GM12891 (cell line): ENCODE results near the gene NDOR1.

ENCODE experiments used
- DNase-seq: peaks from one replicate; pipeline ENCODE4 v3.0.0; 2011; ENCODE audit warnings: low spot score; ENCODE audit not compliant: insufficient read length
- FAIRE-seq: peaks from 2 replicates; lab custom pipeline; 2011; peaks lifted over from hg19 to GRCh38; lab: Jason Lieb, UNC
- PAX5 ChIP-seq: IDR thresholded peaks from 2 replicates; pipeline ENCODE4 v1.6.1; 2011; ENCODE audit warnings: low read length, moderate library complexity, mild to moderate bottlenecking; ENCODE audit not compliant: insufficient read depth, severe bottlenecking
- POLR2A ChIP-seq: IDR thresholded peaks from 2 replicates; pipeline ENCODE4 v1.6.1; 2011; ENCODE audit warnings: low read depth, low read length, control low read depth
- POLR2AphosphoS5 ChIP-seq: IDR thresholded peaks from 2 replicates; pipeline ENCODE4 v1.6.1; 2011; ENCODE audit warnings: low read depth, low read length, control low read depth
- POU2F2 ChIP-seq: IDR thresholded peaks from 2 replicates; pipeline ENCODE4 v1.6.1; 2011; ENCODE audit warnings: low read depth, mild to moderate bottlenecking, control low read depth, low read length, moderate library complexity
- SPI1 ChIP-seq: IDR thresholded peaks from 2 replicates; pipeline ENCODE4 v1.6.1; 2011; ENCODE audit warnings: low read depth, low read length, control low read depth
- TAF1 ChIP-seq: IDR thresholded peaks from 2 replicates; pipeline ENCODE4 v1.6.1; 2011; ENCODE audit warnings: low read depth, low read length, control low read depth

NDOR1 gene

DNA sequence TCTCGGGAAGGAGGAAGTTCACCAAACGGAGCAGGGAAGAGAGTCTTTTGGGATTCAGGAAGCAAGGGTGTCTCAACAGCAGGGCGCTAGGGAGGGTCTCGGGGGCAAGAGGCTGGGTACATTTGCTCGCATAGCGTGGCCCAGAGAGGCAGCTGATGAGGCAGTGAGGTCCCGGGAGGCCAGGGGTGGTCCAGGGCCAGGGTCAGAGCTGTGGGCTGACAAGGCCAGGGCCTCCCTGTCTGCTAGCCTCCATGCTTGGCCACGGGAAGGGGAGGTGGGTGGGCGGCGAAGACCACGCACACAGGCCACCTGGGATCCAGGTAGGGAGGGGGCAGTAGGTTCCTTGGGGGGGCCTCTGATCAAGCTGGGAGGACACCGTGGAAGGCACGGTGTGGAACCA lies 6.0 kb downstream of the NDOR1 start:
- no peak for DNase-seq
- TF ChIP-seq POU2F2: no peak
- no peak for TF ChIP-seq PAX5
- no peak for TF ChIP-seq TAF1
- no peak for FAIRE-seq

DNA sequence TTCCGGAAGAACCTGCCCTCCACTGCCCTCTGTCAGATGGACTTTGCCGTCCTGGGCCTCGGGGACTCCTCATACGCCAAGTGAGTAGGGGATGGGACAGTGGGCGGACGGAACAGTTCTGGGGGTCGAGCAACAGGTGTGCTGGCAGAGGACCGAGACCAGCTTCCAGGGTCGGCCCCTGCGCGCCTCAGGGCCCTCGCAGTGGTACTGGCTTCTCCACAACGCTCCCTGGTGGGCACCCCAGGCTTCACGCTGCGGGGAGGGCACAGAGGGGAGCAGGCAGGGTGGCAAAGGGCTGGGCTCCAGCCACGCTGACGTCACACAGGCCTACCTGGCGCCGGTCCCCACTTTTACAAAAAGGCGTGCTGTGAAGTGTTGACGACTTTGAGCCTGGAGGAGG lies 7.0 kb downstream of the NDOR1 start:
- DNase-seq (no peak), FAIRE-seq (no peak)
- TF ChIP-seq SPI1: no peak
- no peak for TF ChIP-seq PAX5
- no peak for TF ChIP-seq POU2F2
- no peak for TF ChIP-seq POLR2AphosphoS5

DNA sequence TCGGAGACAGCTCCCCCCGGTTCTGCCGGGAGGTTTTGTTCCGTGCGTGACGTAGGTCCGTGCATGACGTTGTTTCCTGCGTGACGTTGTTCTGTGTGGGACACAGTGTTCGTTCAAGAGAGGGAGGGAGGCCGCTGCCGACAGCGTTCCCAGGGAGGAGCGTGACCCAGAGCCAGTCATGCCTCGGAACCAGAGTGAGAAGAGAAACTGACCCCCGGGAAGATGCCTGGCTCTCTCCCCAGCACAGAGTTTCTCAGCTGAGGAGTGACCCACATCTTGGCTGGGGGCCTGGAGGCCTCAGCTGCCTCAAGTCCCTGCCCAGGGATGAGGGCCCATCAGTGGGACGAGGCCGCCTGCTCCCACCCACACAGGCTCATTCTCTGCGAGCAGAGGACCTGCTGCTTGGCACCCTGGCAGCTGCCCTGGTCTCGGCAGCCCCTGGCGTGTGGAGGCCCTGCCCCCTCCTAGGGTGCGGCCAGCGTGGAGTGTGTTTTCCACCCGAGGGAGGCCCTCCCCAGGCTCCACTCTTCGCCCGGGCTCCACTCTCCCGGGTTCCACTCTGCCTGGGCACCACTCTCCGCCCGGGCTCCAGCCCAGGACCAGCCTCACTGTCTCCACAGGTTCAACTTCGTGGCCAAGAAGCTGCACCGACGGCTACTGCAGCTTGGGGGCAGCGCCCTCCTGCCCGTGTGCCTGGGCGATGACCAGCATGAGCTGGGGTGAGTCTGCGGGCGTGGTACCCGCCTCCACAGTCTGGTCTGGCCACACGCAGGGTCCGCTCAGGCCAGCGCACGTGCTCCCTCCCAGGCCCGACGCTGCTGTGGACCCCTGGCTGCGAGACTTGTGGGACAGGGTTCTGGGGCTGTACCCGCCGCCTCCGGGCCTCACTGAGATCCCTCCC lies 7.9 kb downstream of the NDOR1 start:
- no peak for DNase-seq
- no peak for FAIRE-seq
- TF ChIP-seq SPI1 (no peak), POLR2AphosphoS5 (no peak), TAF1 (no peak), POLR2A (no peak), POU2F2 (no peak), PAX5 (no peak)

DNA sequence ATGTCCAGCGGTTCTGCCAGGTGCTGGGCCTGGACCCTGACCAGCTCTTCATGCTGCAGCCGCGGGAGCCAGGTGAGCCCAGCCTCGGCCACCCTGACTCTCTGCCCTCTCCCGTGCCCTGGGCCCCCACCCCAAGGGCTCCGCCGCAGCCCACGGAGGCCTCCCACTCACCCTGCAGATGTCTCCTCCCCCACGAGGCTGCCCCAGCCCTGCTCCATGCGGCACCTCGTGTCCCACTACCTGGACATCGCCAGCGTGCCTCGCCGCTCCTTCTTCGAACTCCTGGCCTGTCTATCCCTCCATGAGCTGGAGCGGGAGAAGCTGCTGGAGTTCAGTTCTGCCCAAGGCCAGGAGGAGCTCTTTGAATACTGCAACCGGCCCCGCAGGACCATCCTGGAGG lies 9.1 kb downstream of the NDOR1 start:
- TF ChIP-seq POLR2AphosphoS5 (no peak), TAF1 (no peak), POLR2A (no peak), PAX5 (no peak), SPI1 (no peak), POU2F2 (no peak)
- DNase-seq: no peak
- no peak for FAIRE-seq

DNA sequence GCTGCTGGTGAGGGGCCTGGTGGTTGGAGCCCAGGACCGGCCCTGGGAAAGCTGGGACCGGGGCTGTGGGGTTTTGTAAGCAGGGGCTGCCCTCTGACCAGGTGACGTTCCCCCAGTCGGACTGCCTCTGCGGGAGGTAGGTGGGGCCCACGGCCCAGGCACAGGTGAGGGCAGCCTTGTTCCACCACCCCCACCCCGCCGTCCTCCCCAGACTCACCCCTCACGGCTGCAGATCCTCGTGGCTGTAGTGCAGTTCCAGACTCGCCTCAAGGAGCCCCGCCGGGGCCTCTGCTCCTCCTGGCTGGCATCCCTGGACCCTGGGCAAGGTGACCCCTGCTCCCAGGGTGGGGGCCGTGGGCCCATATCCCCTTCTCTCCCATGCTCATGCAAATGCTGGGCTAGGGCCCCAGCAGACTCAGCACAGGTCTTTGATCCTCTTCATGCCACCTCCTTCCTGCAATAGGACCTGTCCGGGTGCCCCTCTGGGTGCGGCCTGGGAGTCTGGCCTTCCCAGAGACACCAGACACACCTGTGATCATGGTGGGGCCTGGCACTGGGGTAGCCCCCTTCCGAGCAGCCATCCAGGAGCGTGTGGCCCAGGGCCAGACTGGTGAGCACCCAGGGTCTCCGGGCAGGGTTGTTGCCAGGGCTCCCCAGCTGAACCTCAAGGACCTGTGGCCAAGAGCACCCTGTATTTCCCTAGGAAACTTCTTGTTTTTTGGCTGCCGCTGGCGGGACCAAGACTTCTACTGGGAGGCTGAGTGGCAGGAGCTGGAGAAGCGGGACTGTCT lies 9.9 kb downstream of the NDOR1 start:
- TF ChIP-seq PAX5 (no peak), POU2F2 (no peak)
- no peak for DNase-seq
- FAIRE-seq: no peak

DNA sequence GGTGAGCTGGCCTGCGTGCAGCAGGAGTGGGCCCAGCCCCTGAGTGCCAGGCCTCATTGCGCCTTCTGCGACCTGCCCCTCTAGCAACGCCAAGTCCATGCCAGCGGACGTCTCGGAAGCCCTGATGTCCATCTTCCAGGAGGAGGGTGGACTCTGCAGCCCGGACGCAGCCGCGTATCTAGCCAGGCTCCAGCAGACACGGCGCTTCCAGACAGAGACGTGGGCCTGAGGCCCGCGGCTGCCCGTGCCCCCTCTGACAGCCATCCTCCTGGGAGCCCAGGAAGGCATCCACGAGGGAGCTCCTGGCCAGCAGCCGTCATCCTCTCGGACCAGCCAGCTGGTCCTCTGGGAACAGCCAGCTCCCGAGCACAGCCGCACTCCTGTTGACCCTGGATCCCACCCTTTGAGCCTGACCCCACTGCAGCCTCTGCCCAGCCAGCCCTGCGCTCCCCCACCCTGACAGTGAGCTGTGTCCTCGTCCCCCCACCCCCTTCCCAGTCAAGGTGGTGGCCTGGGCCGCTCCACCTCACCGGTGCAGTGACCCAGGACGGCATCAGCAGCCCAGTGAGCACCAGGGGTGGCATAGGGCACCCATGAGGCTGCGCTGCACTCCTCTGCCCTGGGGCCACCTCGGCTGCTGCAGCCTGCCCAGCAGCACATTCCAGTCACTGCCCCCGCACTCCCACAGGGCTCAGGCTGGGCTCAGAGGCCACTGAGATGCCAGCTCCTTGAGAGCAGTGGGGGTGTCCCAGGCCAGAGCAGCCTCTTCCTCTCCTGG lies 10.9 kb downstream of the NDOR1 start:
- no peak for TF ChIP-seq POLR2AphosphoS5
- TF ChIP-seq PAX5: no peak
- no peak for DNase-seq

DNA sequence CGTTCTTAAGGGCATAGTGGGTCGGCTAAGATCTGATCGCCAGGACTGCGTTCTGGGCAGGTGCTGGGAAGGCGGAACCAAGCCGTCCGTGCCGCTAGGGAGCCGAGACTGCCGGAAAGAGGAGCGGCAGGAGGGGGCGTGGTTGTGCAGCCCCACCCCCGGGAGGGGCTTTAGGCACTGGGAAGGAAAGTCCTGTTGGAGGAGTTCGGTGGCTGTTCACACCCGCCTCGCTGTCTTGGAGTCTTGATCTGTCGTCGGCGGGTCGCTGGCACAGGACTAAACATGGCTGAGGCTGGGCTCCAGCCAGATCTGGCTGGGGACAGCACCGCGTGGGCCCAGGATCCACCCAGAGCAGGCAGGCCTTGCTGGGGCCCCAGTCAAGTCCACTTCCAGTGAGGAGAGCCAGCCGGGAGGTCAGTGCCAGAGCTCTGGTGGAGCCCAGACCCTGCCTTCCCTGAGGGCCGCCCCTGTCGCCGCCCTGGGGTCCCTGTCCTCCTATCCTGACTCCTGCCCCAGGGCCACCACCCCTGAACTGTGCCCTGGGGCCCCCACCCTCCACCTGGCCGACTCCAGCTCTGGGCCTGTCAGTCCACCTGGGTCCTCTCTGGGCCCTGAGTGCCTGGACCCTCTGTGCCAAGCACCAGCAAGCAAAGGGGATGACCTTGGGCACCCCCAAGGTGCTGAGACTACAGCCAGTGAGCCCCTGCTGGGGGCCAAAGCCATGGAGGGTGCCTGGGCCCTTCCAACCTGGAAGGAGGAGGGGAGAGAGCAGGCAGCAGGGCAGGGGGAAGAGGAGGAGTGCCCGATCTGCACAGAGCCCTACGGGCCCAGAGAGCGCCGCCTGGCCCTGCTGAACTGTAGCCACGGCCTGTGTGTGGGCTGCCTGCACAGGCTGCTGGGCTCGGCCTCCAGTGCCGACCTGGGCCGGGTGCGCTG lies 12.0 kb downstream of the NDOR1 start:
- no peak for DNase-seq
- no peak for FAIRE-seq
- TF ChIP-seq POLR2AphosphoS5: no peak
- TF ChIP-seq POU2F2: no peak
- no peak for TF ChIP-seq SPI1
- no peak for TF ChIP-seq TAF1
- no peak for TF ChIP-seq PAX5
- no peak for TF ChIP-seq POLR2A

More for the DNA sequence above, 10.9 kb downstream of the NDOR1 start:
- no peak for FAIRE-seq

DNA sequence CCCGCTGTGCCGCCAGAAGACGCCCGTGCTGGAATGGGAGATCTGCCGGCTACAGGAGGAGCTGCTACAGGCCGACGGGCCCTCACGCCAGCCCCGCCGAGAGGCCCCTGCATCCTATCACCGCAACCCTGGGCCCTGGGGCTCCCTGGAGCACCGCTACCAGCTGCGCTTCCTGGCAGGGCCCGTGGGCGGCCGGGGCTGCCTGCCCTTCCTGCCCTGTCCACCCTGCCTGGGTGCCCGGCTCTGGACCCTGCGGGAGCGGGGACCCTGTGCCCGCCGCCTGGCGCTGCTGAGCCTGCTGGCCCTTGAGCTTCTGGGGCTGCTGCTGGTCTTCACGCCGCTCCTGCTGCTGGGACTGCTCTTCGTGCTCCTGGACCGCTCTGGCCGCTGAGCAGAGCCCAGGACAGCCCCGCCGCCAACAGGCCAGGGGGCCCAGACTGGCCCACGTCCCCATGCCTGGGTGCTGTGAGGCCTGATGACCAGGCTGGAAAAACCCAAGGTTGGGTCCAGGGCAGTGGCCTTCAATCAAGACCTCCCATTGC lies 12.8 kb downstream of the NDOR1 start:
- FAIRE-seq: no peak
- DNase-seq: no peak
- TF ChIP-seq TAF1 (no peak), SPI1 (no peak), POLR2AphosphoS5 (no peak), POU2F2 (no peak), POLR2A (no peak), PAX5 (no peak)

DNA sequence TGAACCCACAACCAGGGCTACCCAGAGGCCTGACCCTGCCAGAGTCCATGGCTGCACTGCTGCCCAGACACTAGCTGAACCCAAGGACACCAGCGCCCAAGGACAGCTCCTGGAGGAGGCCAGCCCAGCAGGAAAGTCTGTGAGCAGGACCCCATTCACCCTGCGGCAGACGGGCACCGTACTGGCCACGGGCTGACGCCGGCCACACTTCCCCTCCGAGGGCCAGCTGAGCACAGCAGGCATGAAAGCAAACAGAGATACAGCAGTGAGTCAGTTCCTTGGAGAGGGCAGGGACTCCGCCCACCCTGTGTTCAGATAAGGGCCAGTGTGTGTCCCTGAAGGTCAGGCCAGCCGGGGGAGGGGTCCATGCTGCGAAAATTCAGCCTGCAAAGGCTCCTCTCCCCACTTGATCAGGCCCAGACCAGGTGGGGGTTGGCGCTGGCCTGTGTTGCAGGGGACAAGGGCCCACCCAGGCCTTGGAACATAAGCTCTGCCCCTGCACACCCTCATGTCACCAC lies 13.3 kb downstream of the NDOR1 start:
- DNase-seq (no peak), FAIRE-seq (no peak)
- no peak for TF ChIP-seq POU2F2
- no peak for TF ChIP-seq SPI1
- TF ChIP-seq PAX5: no peak
- no peak for TF ChIP-seq POLR2A
- TF ChIP-seq TAF1: no peak
- TF ChIP-seq POLR2AphosphoS5: no peak
